GM23338 (cell line): ENCODE data around the gene BLOC1S1. TPM values are rescaled to one million over a fixed set of nuclear protein-coding genes. Genes with fewer than 3 reads are reported as not detected.

Experiments used
- ATAC-seq: fragments of 200-7000 bp; cut with Tn5 transposase; 3 replicates; pipeline ENCODE4 v1.9.1; 2020
- DNase-seq: peaks from one replicate; pipeline ENCODE4 v3.0.0-alpha.2; 2015; ENCODE audit warnings: low spot score
- H2AFZ ChIP-seq: fragments of 200-600 bp; sonication (generic); 2 replicates; pipeline ENCODE4 v1.8.0; 2016; ENCODE audit warnings: antibody characterized with exemption, mild to moderate bottlenecking, moderate library complexity
- H3F3A ChIP-seq: fragments of 200-600 bp; sonication (generic); replicated peaks from 2 replicates; pipeline ENCODE4 v1.8.0; 2017; ENCODE audit warnings: antibody characterized with exemption, mixed run types, low read depth
- H3K27ac ChIP-seq: fragments of 200-600 bp; sonication (generic); 2 replicates; pipeline ENCODE4 v1.6.1; 2016; ENCODE audit warnings: low read depth
- H3K27me3 ChIP-seq: fragments of 200-600 bp; sonication (generic); 2 replicates; pipeline ENCODE4 v1.8.0; 2016; ENCODE audit warnings: mild to moderate bottlenecking, mixed run types, moderate library complexity; ENCODE audit not compliant: insufficient read depth
- H3K36me3 ChIP-seq: fragments of 200-600 bp; sonication (generic); 2 replicates; pipeline ENCODE4 v1.8.0; 2016; ENCODE audit warnings: mild to moderate bottlenecking; ENCODE audit not compliant: insufficient read depth
- H3K4me1 ChIP-seq: fragments of 200-600 bp; sonication (generic); 2 replicates; pipeline ENCODE4 v1.8.0; 2016; ENCODE audit warnings: mild to moderate bottlenecking, moderate library complexity; ENCODE audit not compliant: insufficient read depth
- H3K4me2 ChIP-seq: fragments of 200-600 bp; sonication (generic); 2 replicates; pipeline ENCODE4 v1.7.1; 2017; ENCODE audit warnings: mixed run types
- H3K4me3 ChIP-seq: fragments of 200-600 bp; sonication (generic); 2 replicates; pipeline ENCODE4 v1.6.1; 2016; ENCODE audit warnings: mixed run types
- H3K79me2 ChIP-seq: fragments of 200-600 bp; sonication (generic); replicated peaks from 2 replicates; pipeline ENCODE4 v1.8.0; 2017; ENCODE audit warnings: mild to moderate bottlenecking; ENCODE audit not compliant: insufficient read depth
- H3K9me2 ChIP-seq: fragments of 200-600 bp; sonication (generic); 2 replicates; pipeline ENCODE4 v1.8.0; 2017; ENCODE audit not compliant: insufficient read depth
- H4K20me1 ChIP-seq: fragments of 200-600 bp; sonication (generic); replicated peaks from 2 replicates; pipeline ENCODE4 v1.8.0; 2017; ENCODE audit warnings: mild to moderate bottlenecking; ENCODE audit not compliant: insufficient read depth
- H3K27ac Mint-ChIP-seq: 2 replicates; pipeline ENCODE4 v1.8.0; 2020; ENCODE audit warnings: inconsistent platforms, mild to moderate bottlenecking, moderate library complexity, mixed read lengths
- H3K27me3 Mint-ChIP-seq: 3 replicates; pipeline ENCODE4 v1.8.0; 2022; ENCODE audit warnings: low read depth, mild to moderate bottlenecking, moderate library complexity, mixed read lengths, inconsistent platforms; ENCODE audit not compliant: insufficient read depth, poor library complexity
- H3K36me3 Mint-ChIP-seq: 3 replicates; pipeline ENCODE4 v1.8.0; 2021; ENCODE audit warnings: low read depth, mild to moderate bottlenecking, inconsistent platforms, moderate library complexity, mixed read lengths
- H3K4me1 Mint-ChIP-seq: 3 replicates; pipeline ENCODE4 v1.8.0; 2020; ENCODE audit warnings: mild to moderate bottlenecking, inconsistent platforms, mixed read lengths
- H3K4me3 Mint-ChIP-seq: 3 replicates; pipeline ENCODE4 v1.8.0; 2021; ENCODE audit warnings: moderate library complexity, mild to moderate bottlenecking, inconsistent platforms, mixed read lengths
- H3K9me3 Mint-ChIP-seq: 3 replicates; pipeline ENCODE4 v1.8.0; 2020; ENCODE audit warnings: moderate library complexity, mild to moderate bottlenecking, inconsistent platforms, mixed read lengths
- CREB1 ChIP-seq: fragments of 250-450 bp; sonication (Bioruptor Pico); IDR thresholded peaks from 2 replicates; pipeline ENCODE4 v1.5.0; 2020; ENCODE audit warnings: low read depth, mild to moderate bottlenecking, moderate library complexity
- CTCF ChIP-seq, 2 experiments: fragments of 200-600 bp in 1 of 2; sonication (generic) in 1 of 2; conservative IDR thresholded peaks; 2 replicates each; pipeline versions ENCODE4 v1.5.1 to v1.6.1; 2016 to 2017; ENCODE audit warnings: antibody characterized with exemption in 2 of 2, low read depth in 2 of 2, mild to moderate bottlenecking in 2 of 2, moderate library complexity in 1 of 2
- ETS1 ChIP-seq: IDR thresholded peaks from 2 replicates; pipeline ENCODE4 v1.6.1; 2016; ENCODE audit warnings: antibody characterized with exemption
- EZH2 ChIP-seq: fragments of 200-600 bp; sonication (generic); IDR thresholded peaks from one replicate; pipeline ENCODE4 v1.8.0; 2017; ENCODE audit warnings: antibody characterized with exemption, mild to moderate bottlenecking, low read depth; ENCODE audit not compliant: unreplicated experiment
- EZH2phosphoT487 ChIP-seq: fragments of 200-600 bp; sonication (generic); IDR thresholded peaks from one replicate; pipeline ENCODE4 v1.8.1; 2018; ENCODE audit warnings: antibody characterized with exemption; ENCODE audit not compliant: unreplicated experiment
- JUNB ChIP-seq: IDR thresholded peaks from one replicate; pipeline ENCODE4 v1.6.1; 2016; ENCODE audit warnings: antibody characterized with exemption; ENCODE audit not compliant: unreplicated experiment
- NANOG ChIP-seq: IDR thresholded peaks from 2 replicates; pipeline ENCODE4 v1.6.1; 2016; ENCODE audit warnings: antibody characterized with exemption, borderline replicate concordance
- POLR2AphosphoS5 ChIP-seq: IDR thresholded peaks from 2 replicates; pipeline ENCODE4 v1.6.1; 2016; ENCODE audit warnings: antibody characterized with exemption, low read depth
- REST ChIP-seq: IDR thresholded peaks from one replicate; pipeline ENCODE4 v1.6.1; 2018; ENCODE audit warnings: antibody characterized with exemption; ENCODE audit not compliant: unreplicated experiment
- STAT1 ChIP-seq: IDR thresholded peaks from one replicate; pipeline ENCODE4 v1.6.1; 2016; ENCODE audit warnings: antibody characterized with exemption; ENCODE audit not compliant: unreplicated experiment
- ZNF114 ChIP-seq: fragments of 250-450 bp; sonication (Bioruptor Pico); IDR thresholded peaks from 2 replicates; pipeline ENCODE4 v1.5.0; 2020; ENCODE audit warnings: mild to moderate bottlenecking, moderate library complexity
- ZNF331 ChIP-seq: fragments of 250-450 bp; sonication (Bioruptor Pico); IDR thresholded peaks from 2 replicates; pipeline ENCODE4 v1.5.0; 2020; ENCODE audit warnings: low read depth, mild to moderate bottlenecking, moderate library complexity
- ZNF462 ChIP-seq: fragments of 250-450 bp; sonication (Bioruptor Pico); IDR thresholded peaks from 2 replicates; pipeline ENCODE4 v1.5.0; 2020; ENCODE audit warnings: mild to moderate bottlenecking, moderate library complexity
- polyA plus RNA-seq: library from polyadenylated mRNA; unstranded; fragments of >200 nt; fragmentation: Nextera tagmentation; extraction: Ambion mirVana; gene quantifications from 2 replicates; pipeline ENCODE4 v1.2.1, GENCODE V29; 2016
- total RNA-seq: library from RNA; depleted of rRNA; stranded (reverse); fragments of >200 nt; shearing (Covaris generic); gene quantifications from 2 replicates; pipeline ENCODE4 v1.2.3, GENCODE V29; 2014

BLOC1S1 gene
- total and polyA plus RNA-seq, 2 experiments from 2014 or later: 68.3 to 174 TPM

- Histone ChIP-seq H3K4me3 (no peak overlapping the region), H3K4me1 (no peaks in the 10 kb centered on the region), H3K27ac (no peak overlapping the region), H3K36me3 (no peaks in the 10 kb centered on the region), H3F3A (no peaks in the 10 kb centered on the region), H2AFZ (no peak overlapping the region), H3K27me3 (no peaks in the 10 kb centered on the region), H4K20me1 (no peaks in the 10 kb centered on the region), H3K9me2 (no peaks in the 10 kb centered on the region), H3K4me2 (no peak overlapping the region), H3K79me2 (no peaks in the 10 kb centered on the region)
- Mint-ChIP-seq H3K4me3 (no peak overlapping the region), H3K4me1 (no peaks in the 10 kb centered on the region), H3K27me3 (peaks cover 11% of the 10 kb centered on the region), H3K36me3 (peaks cover 28% of the 10 kb centered on the region), H3K27ac (no peak overlapping the region), H3K9me3 (no peaks in the 10 kb centered on the region)
- TF ChIP-seq NANOG (no peak), ETS1 (no peak), CREB1 (no peak), ZNF114 (CRISPR knock-in tag) (no peak), CTCF (conservative IDR thresholded peaks at IDR 0.05; ENCODE audit: low read depth in 2 of 2) (no peak), POLR2AphosphoS5 (no peak), ZNF462 (no peak), STAT1 (no peak), JUNB (no peak), REST (no peak), EZH2phosphoT487 (no peak), EZH2 (no peak), ZNF331 (CRISPR knock-in tag) (no peak)
- DNase-seq: no peak
- ATAC-seq: no peak
Observed at GRCh38 chr12:55694651-55695050, 21.2 kb upstream of the BLOC1S1 start.
